Prostate gland (tissue), 2 donors: ENCODE results near the gene COQ2.

Source experiments
- CTCF ChIP-seq, 4 experiments: fragments of 200-600 bp in 2 of 4; fragments of 450-650 bp in 2 of 4; sonication (generic) in 2 of 4; IDR thresholded peaks; 1 replicate in 3 of 4; 2 replicates in 1 of 4; pipeline ENCODE4 v1.5.1; 2016 to 2019; ENCODE audit warnings: antibody characterized with exemption in 4 of 4, mild to moderate bottlenecking in 2 of 4, moderate library complexity in 2 of 4
- POLR2A ChIP-seq: fragments of 450-650 bp; IDR thresholded peaks from one replicate; pipeline ENCODE4 v1.6.1; 2016; ENCODE audit warnings: antibody characterized with exemption, mild to moderate bottlenecking

- no peak for TF ChIP-seq POLR2A
- TF ChIP-seq CTCF (IDR thresholded peaks at IDR 0.05): no peak
Observed at GRCh38 chr4:83316459-83317165, 32.0 kb upstream of the COQ2 start.
